ENCODE data around the gene TMEM151B. TPM values are rescaled to one million over a fixed set of nuclear protein-coding genes. Genes with fewer than 3 reads are reported as not detected.

Gene TMEM151B
- total and polyA plus RNA-seq, 2 donors from 2014 or later, result not detected

GRCh38 chr6:44234101-44235025, 35.9 kb upstream of the TMEM151B start:
- Histone ChIP-seq H3K27ac (ENCODE audit: low read depth in 2 of 2, low read length in 2 of 2) (peak overlapping the region; percentile 26 to 53), H3K4me1 (ENCODE audit: control insufficient read depth in 2 of 3, insufficient read depth in 2 of 3, low read depth in 1 of 3, low read length in 3 of 3) (peaks cover 0 to 28% (median 27%) of the 10 kb centered on the region in 3 donors), H3K4me3 (ENCODE audit: low read length in 3 of 3) (no peak overlapping the region), H3K27me3 (ENCODE audit: control insufficient read depth, insufficient read depth, low read length) (no peaks in the 10 kb centered on the region), H3K9ac (ENCODE audit: low read length in 3 of 3) (peak overlapping the region in 1 of 3 donors; percentile 38), H3K36me3 (ENCODE audit: control insufficient read depth in 2 of 3, insufficient read depth in 3 of 3, low read length in 3 of 3) (peaks cover 0 to 5% (median 0%) of the 10 kb centered on the region in 3 donors), H3K9me3 (ENCODE audit: control insufficient read depth in 2 of 3, insufficient read depth in 1 of 3, low read length in 3 of 3) (no peaks in the 10 kb centered on the region)
- intact Hi-C loops (cut with DNase I), result no loop called here
- no peak for FAIRE-seq
- DNase-seq, result peak; percentile 81 to 93 (median 83)
- TF ChIP-seq CTCF (IDR thresholded peaks at IDR 0.05; ENCODE audit: borderline replicate concordance, extremely low read depth, insufficient read depth), result peak; percentile 60

GRCh38 chr6:44235269-44235668, 35.0 kb upstream of the TMEM151B start:
- no peaks in the 10 kb centered on the region for H3K27me3 ChIP-seq (ENCODE audit: control insufficient read depth, insufficient read depth, low read length)
- peak overlapping the region in 1 of 2 donors; percentile 26 for H3K27ac ChIP-seq (ENCODE audit: low read depth in 2 of 2, low read length in 2 of 2)
- no peak for DNase-seq
- H3K4me1 ChIP-seq (ENCODE audit: control insufficient read depth in 2 of 3, insufficient read depth in 2 of 3, low read depth in 1 of 3, low read length in 3 of 3), result peaks cover 0 to 28% (median 27%) of the 10 kb centered on the region in 3 donors
- peaks cover 0 to 5% (median 0%) of the 10 kb centered on the region in 3 donors for H3K36me3 ChIP-seq (ENCODE audit: control insufficient read depth in 2 of 3, insufficient read depth in 3 of 3, low read length in 3 of 3)
- H3K9ac ChIP-seq (ENCODE audit: low read length in 3 of 3), result peak overlapping the region in 1 of 3 donors; percentile 38
- no peak for TF ChIP-seq CTCF (IDR thresholded peaks at IDR 0.05; ENCODE audit: borderline replicate concordance, extremely low read depth, insufficient read depth)
- intact Hi-C loops (cut with DNase I), result no loop called here
- no peak for FAIRE-seq
- no peaks in the 10 kb centered on the region for H3K9me3 ChIP-seq (ENCODE audit: control insufficient read depth in 2 of 3, insufficient read depth in 1 of 3, low read length in 3 of 3)
- no peak overlapping the region for H3K4me3 ChIP-seq (ENCODE audit: low read length in 3 of 3)

- Histone ChIP-seq H3K4me1 (ENCODE audit: control insufficient read depth in 2 of 3, insufficient read depth in 2 of 3, low read depth in 1 of 3, low read length in 3 of 3) (peaks cover 0 to 27% (median 26%) of the 10 kb centered on the region in 3 donors), H3K4me3 (ENCODE audit: low read length in 3 of 3) (no peak overlapping the region), H3K9ac (ENCODE audit: low read length in 3 of 3) (no peak overlapping the region), H3K36me3 (ENCODE audit: control insufficient read depth in 2 of 3, insufficient read depth in 3 of 3, low read length in 3 of 3) (peaks cover 0 to 3% (median 0%) of the 10 kb centered on the region in 3 donors), H3K9me3 (ENCODE audit: control insufficient read depth in 2 of 3, insufficient read depth in 1 of 3, low read length in 3 of 3) (no peaks in the 10 kb centered on the region), H3K27ac (ENCODE audit: low read depth in 2 of 2, low read length in 2 of 2) (no peak overlapping the region), H3K27me3 (ENCODE audit: control insufficient read depth, insufficient read depth, low read length) (no peaks in the 10 kb centered on the region)
- DNase-seq (peak in 1 of 5 donors; percentile 35), FAIRE-seq (no peak)
- intact Hi-C loops (cut with DNase I), result no loop called here
- TF ChIP-seq CTCF (IDR thresholded peaks at IDR 0.05; ENCODE audit: borderline replicate concordance, extremely low read depth, insufficient read depth), result no peak
Observed at GRCh38 chr6:44235891-44236516, 34.2 kb upstream of the TMEM151B start.

Data from kidney (tissue), 14 donors.